H1 (cell line): Measurements from ENCODE around the gene TMEM151A. TPM values are rescaled to one million over a fixed set of nuclear protein-coding genes. Genes with fewer than 3 reads are reported as not detected.

Experiments used
- CTCF ChIA-PET: fragments of 300-600 bp; sonication (Branson Sonifier 250); formaldehyde crosslinking; loops from one replicate; lab custom pipeline; 2021; ENCODE audit not compliant: partially characterized antibody; lab: Charles Lee
- POLR2A ChIA-PET: fragments of 300-600 bp; sonication (Branson Sonifier 250); formaldehyde crosslinking; loops from one replicate; lab custom pipeline; 2021; ENCODE audit warnings: inconsistent platforms; ENCODE audit not compliant: partially characterized antibody; lab: Charles Lee
- DNase-seq, 2 experiments: peaks; one replicate each; pipeline versions ENCODE4 v3.0.0 to v3.0.0-alpha.2; 2010 to 2022; ENCODE audit warnings: low spot score in 2 of 2, low read depth in 1 of 2, mixed read lengths in 1 of 2
- FAIRE-seq: peaks from 2 replicates; lab custom pipeline; 2011; peaks lifted over from hg19 to GRCh38; lab: Jason Lieb, UNC
- H2AFZ ChIP-seq: 2 replicates; pipeline ENCODE4 v1.8.1; 2012; ENCODE audit warnings: low read length, inconsistent platforms
- H2AK5ac ChIP-seq: 2 replicates; pipeline ENCODE4 v1.6.1; 2013; ENCODE audit warnings: low read depth, low read length
- H2BK120ac ChIP-seq: replicated peaks from 2 replicates; pipeline ENCODE3; 2013; ENCODE audit warnings: low read depth, low read length, inconsistent platforms
- H2BK12ac ChIP-seq: 2 replicates; pipeline ENCODE4 v1.6.1; 2013; ENCODE audit warnings: low read depth, low read length
- H2BK15ac ChIP-seq: 2 replicates; pipeline ENCODE4 v1.6.1; 2013; ENCODE audit warnings: low read length
- H2BK20ac ChIP-seq: 2 replicates; pipeline ENCODE4 v1.6.1; 2013; ENCODE audit warnings: low read length
- H2BK5ac ChIP-seq: 2 replicates; pipeline ENCODE4 v1.6.1; 2013; ENCODE audit warnings: low read depth, low read length
- H3K14ac ChIP-seq: 2 replicates; pipeline ENCODE4 v1.6.1; 2013; ENCODE audit warnings: inconsistent platforms; ENCODE audit not compliant: insufficient read length
- H3K18ac ChIP-seq: 2 replicates; pipeline ENCODE4 v1.6.1; 2013; ENCODE audit warnings: low read length; ENCODE audit errors: extremely low read depth
- H3K23ac ChIP-seq: 2 replicates; pipeline ENCODE4 v1.6.1; 2013; ENCODE audit warnings: inconsistent platforms; ENCODE audit not compliant: insufficient read length
- H3K23me2 ChIP-seq: 2 replicates; pipeline ENCODE4 v1.6.1; 2013; ENCODE audit warnings: low read depth, low read length
- H3K27ac ChIP-seq: 2 replicates; pipeline ENCODE4 v1.6.1; 2011; ENCODE audit warnings: low read depth, low read length, inconsistent platforms
- H3K27me3 ChIP-seq, 4 experiments: replicated peaks in 1 of 4; 1 replicate in 1 of 4; 2 replicates in 3 of 4; pipeline versions ENCODE4 v1.6.1 to v1.8.1; 2011 to 2013; ENCODE audit warnings: low read length in 3 of 4, mild to moderate bottlenecking in 3 of 4, inconsistent platforms in 2 of 4, mixed read lengths in 2 of 4, moderate library complexity in 1 of 4; ENCODE audit not compliant: control insufficient read depth in 3 of 4, insufficient read depth in 3 of 4; ENCODE audit errors: extremely low read depth in 1 of 4
- H3K36me3 ChIP-seq, 4 experiments: 2 replicates each; pipeline versions ENCODE4 v1.6.1 to v1.8.1; 2011 to 2013; ENCODE audit warnings: mild to moderate bottlenecking in 4 of 4, low read length in 3 of 4, moderate library complexity in 2 of 4, control low read depth in 1 of 4, inconsistent platforms in 1 of 4; ENCODE audit not compliant: insufficient read depth in 4 of 4, control insufficient read depth in 2 of 4
- H3K4ac ChIP-seq: replicated peaks from 2 replicates; pipeline ENCODE3; 2013; ENCODE audit warnings: low read length, low read depth, mixed read lengths, inconsistent platforms; ENCODE audit not compliant: insufficient read length
- H3K4me1 ChIP-seq, 4 experiments: replicated peaks in 1 of 4; 1 replicate in 1 of 4; 2 replicates in 3 of 4; pipeline versions ENCODE4 v1.6.1 to v1.8.1; 2011 to 2013; ENCODE audit warnings: low read length in 3 of 4, inconsistent platforms in 2 of 4, mixed read lengths in 1 of 4; ENCODE audit not compliant: insufficient read depth in 4 of 4, control insufficient read depth in 3 of 4
- H3K4me2 ChIP-seq, 2 experiments: 2 replicates each; pipeline versions ENCODE4 v1.6.1 to v1.8.1; 2011 to 2013; ENCODE audit warnings: low read depth in 2 of 2, low read length in 2 of 2, control low read depth in 1 of 2, inconsistent platforms in 1 of 2, mild to moderate bottlenecking in 1 of 2; ENCODE audit not compliant: insufficient read depth in 1 of 2
- H3K4me3 ChIP-seq, 4 experiments: fragments of 200-600, 300-600 bp in 1 of 4; sonication (generic), shearing (Covaris generic), sonication (Bioruptor Twin) in 1 of 4; 2 replicates each; pipeline versions ENCODE4 v1.5.1 to v1.8.1; 2011 to 2016; ENCODE audit warnings: low read length in 4 of 4, low read depth in 3 of 4, control low read depth in 2 of 4, inconsistent platforms in 2 of 4, mild to moderate bottlenecking in 2 of 4, mixed read lengths in 1 of 4, moderate library complexity in 1 of 4; ENCODE audit not compliant: insufficient read depth in 2 of 4; ENCODE audit errors: extremely low read depth in 1 of 4
- H3K56ac ChIP-seq: replicated peaks from 2 replicates; pipeline ENCODE3; 2013; ENCODE audit warnings: low read depth, mild to moderate bottlenecking, mixed read lengths, low read length, inconsistent platforms; ENCODE audit not compliant: insufficient read length
- H3K79me1 ChIP-seq: 2 replicates; pipeline ENCODE4 v1.6.1; 2013; ENCODE audit warnings: low read depth, low read length, control low read depth
- H3K79me2 ChIP-seq, 2 experiments: 2 replicates each; pipeline versions ENCODE4 v1.6.1 to v1.8.1; 2012 to 2013; ENCODE audit warnings: low read length in 2 of 2, mild to moderate bottlenecking in 2 of 2, inconsistent platforms in 1 of 2; ENCODE audit not compliant: insufficient read depth in 2 of 2, control insufficient read depth in 1 of 2
- H3K9ac ChIP-seq, 4 experiments: replicated peaks in 1 of 4; 1 replicate in 1 of 4; 2 replicates in 3 of 4; pipeline versions ENCODE4 v1.6.1 to v1.8.1; 2011 to 2013; ENCODE audit warnings: low read depth in 3 of 4, low read length in 3 of 4, control low read depth in 2 of 4, mild to moderate bottlenecking in 2 of 4, moderate library complexity in 2 of 4, inconsistent platforms in 1 of 4; ENCODE audit errors: extremely low read depth in 1 of 4
- H3K9me3 ChIP-seq, 2 experiments: 2 replicates each; pipeline versions ENCODE4 v1.6.1 to v1.8.1; 2012 to 2013; ENCODE audit warnings: mild to moderate bottlenecking in 2 of 2, moderate library complexity in 2 of 2, control low read depth in 1 of 2, inconsistent platforms in 1 of 2, low read depth in 1 of 2, low read length in 1 of 2, mixed read lengths in 1 of 2; ENCODE audit not compliant: insufficient read depth in 2 of 2
- H4K20me1 ChIP-seq, 2 experiments: replicated peaks in 1 of 2; 2 replicates each; pipeline versions ENCODE3 to v1.8.1; 2011 to 2013; ENCODE audit warnings: inconsistent platforms in 2 of 2, low read length in 2 of 2, mild to moderate bottlenecking in 1 of 2; ENCODE audit not compliant: insufficient read depth in 2 of 2, control insufficient read depth in 1 of 2
- H4K5ac ChIP-seq: 2 replicates; pipeline ENCODE4 v1.6.1; 2013; ENCODE audit warnings: low read length, low read depth, mixed read lengths, inconsistent platforms; ENCODE audit not compliant: insufficient read length
- H4K8ac ChIP-seq: 2 replicates; pipeline ENCODE4 v1.8.0; 2013; ENCODE audit warnings: mild to moderate bottlenecking, moderate library complexity, low read length, inconsistent platforms; ENCODE audit not compliant: insufficient read depth; ENCODE audit errors: extremely low read depth
- H4K91ac ChIP-seq: replicated peaks from 2 replicates; pipeline ENCODE3; 2013; ENCODE audit warnings: low read length, mixed read lengths, inconsistent platforms; ENCODE audit not compliant: insufficient read length
- FOSL1 ChIP-seq: IDR thresholded peaks from 2 replicates; pipeline ENCODE4 v1.6.1; 2011; ENCODE audit warnings: mild to moderate bottlenecking, low read depth, low read length, moderate library complexity; ENCODE audit not compliant: insufficient read depth
- NRF1 ChIP-seq: IDR thresholded peaks from 2 replicates; pipeline ENCODE4 v1.6.1; 2011; ENCODE audit warnings: mild to moderate bottlenecking, low read depth, low read length, improper control_type of control experiment
- POLR2AphosphoS5 ChIP-seq: IDR thresholded peaks from 2 replicates; pipeline ENCODE4 v1.6.1; 2011; ENCODE audit warnings: low read depth, low read length
- SIRT6 ChIP-seq: IDR thresholded peaks from one replicate; pipeline ENCODE4 v1.7.1; 2012; ENCODE audit warnings: low read length, inconsistent platforms
- WGBS, 2 experiments: shearing (Covaris generic) in 1 of 2; methylation state at CpG; one replicate each; pipeline versions ENCODE4 v1.1.6 to v1.1.7; 2013 to 2015; ENCODE audit warnings: low lambda C conversion rate in 2 of 2, mixed read lengths in 2 of 2, inconsistent platforms in 1 of 2, low coverage in 1 of 2, missing lambda C conversion rate in 1 of 2; ENCODE audit not compliant: insufficient replicate concordance in 2 of 2, insufficient coverage in 1 of 2, insufficient read length in 1 of 2; ENCODE audit errors: extremely low coverage in 1 of 2, missing lambda C conversion rate in 1 of 2; 5-methylcytosine and 5-hydroxymethylcytosine counted together
- polyA plus RNA-seq, 7 experiments: library from polyadenylated mRNA; depleted of rRNA in 3 of 7; stranded (reverse) in 5 of 7; unstranded in 2 of 7; fragments of >200 nt in 5 of 7; fragments of 200-250 nt in 2 of 7; gene quantifications; 1 replicate in 5 of 7; 2 replicates in 1 of 7; 4 replicates in 1 of 7; pipeline versions ENCODE4 v1.2.1 to v1.2.3, GENCODE V29; 2011 to 2013; ENCODE audit warnings: missing spikeins in 2 of 7, mixed read lengths in 2 of 7
- total RNA-seq: library from RNA; stranded (reverse); fragmentation: NEBNext Ultra II Directional; extraction: Animal tissue kit (Norgen Biotek cat#: 25700); gene quantifications from 2 replicates; pipeline ENCODE4 v1.2.1, GENCODE V29; 2021

The TMEM151A gene
- total and polyA plus RNA-seq, 2 of the 8 experiments (the other 6 are each of a cell fraction or from before 2014, with no cell fraction given) = 3.2 TPM

GRCh38 chr11:66314561-66315497, 23.1 kb downstream of the TMEM151A start:
- FAIRE-seq (no peak), DNase-seq (no peak)
- H2AK5ac ChIP-seq = no peak overlapping the region
- H3K27ac ChIP-seq = no peak overlapping the region
- POLR2A ChIA-PET = interaction anchor here (1.1 to 3.5 kb wide), 4 partner anchors 15 to 33 kb away, joined by 4 to 19 read pairs (median 4); no protein-coding TSS in a partner anchor
- peak overlapping the region; percentile 40; the same call in 1 of the 2 replicates for H2BK15ac ChIP-seq
- H2BK20ac ChIP-seq = no peak overlapping the region
- no peak overlapping the region for H3K14ac ChIP-seq
- no peak overlapping the region for H2AFZ ChIP-seq
- H3K4me1 ChIP-seq = peaks cover 12 to 33% (median 22%) of the 10 kb centered on the region in 4 experiments
- 0 out of 2 replicates have a peak overlapping the region, but pooled peaks have one; percentile 80 for H2BK12ac ChIP-seq
- CTCF ChIA-PET = interaction anchor here (0.7 to 11.7 kb wide), 13 partner anchors 11 to 92 kb away, joined by 3 to 242 read pairs (median 4); partner anchors contain the start of gene RIN1
- H3K23ac ChIP-seq = no peak overlapping the region
- no peaks in the 10 kb centered on the region for H3K79me1 ChIP-seq
- H3K9ac ChIP-seq = no peak overlapping the region
- 93% methylated on average over 17 of the region's 17 CpGs; no CpG with 5 or more reads in 1 of the 2 experiments for WGBS, 2 experiments
- no peak overlapping the region for H3K18ac ChIP-seq
- peak overlapping the region; percentile 62 for H4K91ac ChIP-seq
- H2BK5ac ChIP-seq = no peak overlapping the region
- TF ChIP-seq NRF1 (no peak), POLR2AphosphoS5 (no peak), SIRT6 (no peak), FOSL1 (no peak)
- no peak overlapping the region for H3K4ac ChIP-seq
- H3K27me3 ChIP-seq = peaks cover 0 to 3% (median 0%) of the 10 kb centered on the region in 4 experiments; a peak in 2 of 7 replicates
- no peaks in the 10 kb centered on the region for H3K79me2 ChIP-seq
- H3K23me2 ChIP-seq = peaks cover 8% of the 10 kb centered on the region
- no peak overlapping the region for H3K4me2 ChIP-seq
- H4K20me1 ChIP-seq = no peaks in the 10 kb centered on the region
- peak overlapping the region; percentile 1; the same call in 1 of the 2 replicates for H4K8ac ChIP-seq
- H3K4me3 ChIP-seq = no peak overlapping the region
- H4K5ac ChIP-seq = no peak overlapping the region
- H3K56ac ChIP-seq = no peak overlapping the region
- no peaks in the 10 kb centered on the region for H3K36me3 ChIP-seq
- H3K9me3 ChIP-seq = no peaks in the 10 kb centered on the region
- no peak overlapping the region for H2BK120ac ChIP-seq
